Hepatocyte (in vitro differentiated cells): ENCODE data around the gene CNTNAP2.

Experiments
- EZH2phosphoT487 ChIP-seq: fragments of 200-600 bp; sonication (generic); IDR thresholded peaks from one replicate; pipeline ENCODE4 v1.6.1; 2018; ENCODE audit warnings: antibody characterized with exemption, mild to moderate bottlenecking, low read depth, moderate library complexity; ENCODE audit not compliant: unreplicated experiment, severe bottlenecking
- TF ChIP-seq, protein P1 (sequence below): fragments of 200-600 bp; sonication (generic); IDR thresholded peaks from 2 replicates; pipeline ENCODE4 v1.5.1; 2016; ENCODE audit warnings: antibody characterized with exemption, mild to moderate bottlenecking; ENCODE audit not compliant: poor library complexity

DNA sequence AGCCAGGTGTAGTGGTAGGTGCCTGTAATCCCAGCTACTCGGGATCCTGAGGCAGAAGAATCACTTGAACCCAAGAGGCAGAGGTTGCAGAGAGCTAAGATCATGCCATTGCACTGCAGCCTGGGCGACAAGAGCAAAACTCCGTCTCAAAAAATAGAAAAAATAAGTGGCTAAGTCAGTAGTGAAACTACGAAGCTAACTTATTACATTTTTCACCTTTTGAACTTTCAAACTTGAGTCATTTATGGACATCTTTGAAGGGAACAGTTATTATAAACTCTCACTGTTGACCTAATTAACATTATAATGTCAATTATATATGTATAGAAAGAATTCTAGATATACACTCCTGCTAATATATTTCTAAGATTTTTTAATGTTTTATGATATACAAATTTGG is 1932.5 kb downstream of the CNTNAP2 start:
- no peak for TF ChIP-seq EZH2phosphoT487
- TF ChIP-seq, protein P1, sequence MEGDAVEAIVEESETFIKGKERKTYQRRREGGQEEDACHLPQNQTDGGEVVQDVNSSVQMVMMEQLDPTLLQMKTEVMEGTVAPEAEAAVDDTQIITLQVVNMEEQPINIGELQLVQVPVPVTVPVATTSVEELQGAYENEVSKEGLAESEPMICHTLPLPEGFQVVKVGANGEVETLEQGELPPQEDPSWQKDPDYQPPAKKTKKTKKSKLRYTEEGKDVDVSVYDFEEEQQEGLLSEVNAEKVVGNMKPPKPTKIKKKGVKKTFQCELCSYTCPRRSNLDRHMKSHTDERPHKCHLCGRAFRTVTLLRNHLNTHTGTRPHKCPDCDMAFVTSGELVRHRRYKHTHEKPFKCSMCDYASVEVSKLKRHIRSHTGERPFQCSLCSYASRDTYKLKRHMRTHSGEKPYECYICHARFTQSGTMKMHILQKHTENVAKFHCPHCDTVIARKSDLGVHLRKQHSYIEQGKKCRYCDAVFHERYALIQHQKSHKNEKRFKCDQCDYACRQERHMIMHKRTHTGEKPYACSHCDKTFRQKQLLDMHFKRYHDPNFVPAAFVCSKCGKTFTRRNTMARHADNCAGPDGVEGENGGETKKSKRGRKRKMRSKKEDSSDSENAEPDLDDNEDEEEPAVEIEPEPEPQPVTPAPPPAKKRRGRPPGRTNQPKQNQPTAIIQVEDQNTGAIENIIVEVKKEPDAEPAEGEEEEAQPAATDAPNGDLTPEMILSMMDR = no peak
